Activated CD4-positive, alpha-beta T cell treated with anti-CD3 and anti-CD28 coated beads, Interleukin-10, Interleukin-2, amounts not matched to agents 100 ng/mL and 50 ng/mL, durations not matched to agents 16 hours and 8 hours (primary cell): Measurements from ENCODE around the gene CITED2.

Source experiments
- DNase-seq: peaks from one replicate; pipeline ENCODE4 v3.0.0-alpha.2; 2020

The CITED2 gene

GRCh38 chr6:139325686-139326085, 48.8 kb downstream of the CITED2 start:
- no peak for DNase-seq

- no peak for DNase-seq
These were observed 49.3 kb downstream of the CITED2 start for GRCh38 chr6:139325125-139325524.

- no peak for DNase-seq
These were observed 50.2 kb downstream of the CITED2 start for GRCh38 chr6:139324301-139324555.

GRCh38 chr6:139323511-139324300, 50.7 kb downstream of the CITED2 start:
- DNase-seq = peak; percentile 92
